Neural crest cell (in vitro differentiated cells): Measurements from ENCODE around the gene KCTD17. TPM values are rescaled to one million over a fixed set of nuclear protein-coding genes. Genes with fewer than 3 reads are reported as not detected.

Experiments
- total RNA-seq: library from RNA; stranded (reverse); gene quantifications from 2 replicates; pipeline ENCODE4 v1.2.1, GENCODE V29; 2021

KCTD17 gene
- total RNA-seq, 1 donor from 2014 or later = 95.8 TPM

Other genes with a start within 250 kb of the KCTD17 start
- 0.61 and 0.68 TPM in 2 replicates for gene PVALB, start 234.7 kb upstream of the KCTD17 start, total RNA-seq
- not detected in 2 replicates for gene NCF4, start 190.7 kb upstream of the KCTD17 start, total RNA-seq
- not detected in 2 replicates for gene CSF2RB, start 138.1 kb upstream of the KCTD17 start, total RNA-seq
- gene TST, start 32.3 kb upstream of the KCTD17 start, total RNA-seq = 31.0 and 31.3 TPM in 2 replicates
- 100.0 and 103 TPM in 2 replicates for gene MPST, start 32.0 kb upstream of the KCTD17 start, total RNA-seq
- gene TMPRSS6, start 58.0 kb downstream of the KCTD17 start, total RNA-seq = not detected in 2 replicates
- gene IL2RB, start 98.2 kb downstream of the KCTD17 start, total RNA-seq = 0.50 and 0.56 TPM in 2 replicates
- gene C1QTNF6, start 136.5 kb downstream of the KCTD17 start, total RNA-seq = 13.6 TPM in 2 replicates
- gene SSTR3, start 160.7 kb downstream of the KCTD17 start, total RNA-seq = 0.09 TPM in 2 replicates
- gene RAC2, start 192.5 kb downstream of the KCTD17 start, total RNA-seq = 0.21 TPM in 1 of 2 replicates, not detected in the other
- not detected in 2 replicates for gene CYTH4, start 230.8 kb downstream of the KCTD17 start, total RNA-seq